Activated CD4-positive, alpha-beta T cell treated with anti-CD3 and anti-CD28 coated beads, Interleukin-2, amount 10 ng/mL, durations not matched to agents 24 days and 14 days (primary cell): ENCODE measurements around the gene EIF2B5. TPM values are rescaled to one million over a fixed set of nuclear protein-coding genes. Genes with fewer than 3 reads are reported as not detected.
A peak's percentile ranks its signal among the peaks of the same experiment; 100 is the strongest.
"Not testable (repeated sequence)": the region's sequence is repeated elsewhere in the genome, so short reads cannot be mapped to it uniquely, and the experiment has no call there.

Experiments
- DNase-seq: peaks from one replicate; pipeline ENCODE4 v3.0.0; 2022
- H3K27ac Mint-ChIP-seq: one replicate; pipeline ENCODE4 v1.8.0; 2022; ENCODE audit warnings: mild to moderate bottlenecking, mixed read lengths
- H3K27me3 Mint-ChIP-seq: one replicate; pipeline ENCODE4 v1.8.0; 2022; ENCODE audit warnings: mixed read lengths
- H3K36me3 Mint-ChIP-seq: one replicate; pipeline ENCODE4 v1.8.0; 2022; ENCODE audit warnings: low read depth, mild to moderate bottlenecking, mixed read lengths
- H3K4me1 Mint-ChIP-seq: one replicate; pipeline ENCODE4 v1.8.0; 2021; ENCODE audit warnings: mixed read lengths
- H3K4me3 Mint-ChIP-seq: one replicate; pipeline ENCODE4 v1.8.0; 2022; ENCODE audit warnings: mild to moderate bottlenecking, moderate library complexity, mixed read lengths
- H3K9me3 Mint-ChIP-seq: one replicate; pipeline ENCODE4 v1.8.0; 2021; ENCODE audit warnings: mixed read lengths
- intact Hi-C: fragments of 100-400 bp; cut with micrococcal nuclease; formaldehyde crosslinking; loops from one replicate; pipeline ENCODE4 v1.15.1; 2023
- total RNA-seq: library from RNA; stranded (reverse); gene quantifications from 2 replicates; pipeline ENCODE4 v1.2.3, GENCODE V29; 2022

The EIF2B5 gene
- 72.2 and 74.7 TPM in 2 replicates for total RNA-seq

- Mint-ChIP-seq H3K27me3 (peaks cover 5% of the 10 kb centered on the region), H3K36me3 (peaks cover 19% of the 10 kb centered on the region), H3K9me3 (no peaks in the 10 kb centered on the region), H3K4me3 (peak within 1 kb of the TSS; percentile 97), H3K27ac (peak within 1 kb of the TSS; percentile 93), H3K4me1 (peaks cover 32% of the 10 kb centered on the region)
- DNase-seq, result peak; percentile 96
- intact Hi-C loops, result loop anchor here (1.0 to 10.0 kb wide), 6 partner anchors 20 to 241 kb away; partner anchors contain the start of genes ABCC5, AP2M1, DVL3 and EEF1AKMT4
Measured at GRCh38 chr3:184135149-184135910, at the start of gene EIF2B5. EIF2B5 (plus strand) TSS chr3:184135358; CDS start chr3:184135386, 28 bp downstream.

- H3K4me3 Mint-ChIP-seq, result no peak overlapping the region
- DNase-seq, result no peak
- no peaks in the 10 kb centered on the region for H3K27me3 Mint-ChIP-seq
- H3K4me1 Mint-ChIP-seq, result peaks cover 6% of the 10 kb centered on the region
- H3K36me3 Mint-ChIP-seq, result peaks cover 2% of the 10 kb centered on the region
- peaks cover 7% of the 10 kb centered on the region for H3K9me3 Mint-ChIP-seq
- peak overlapping the region; percentile 25 for H3K27ac Mint-ChIP-seq
- intact Hi-C loops, result no loop called here
Measured at GRCh38 chr3:184085389-184085852, 49.7 kb upstream of the EIF2B5 start.

- H3K4me3 Mint-ChIP-seq, result no peak overlapping the region
- H3K4me1 Mint-ChIP-seq, result no peaks in the 10 kb centered on the region
- no peak for DNase-seq
- H3K9me3 Mint-ChIP-seq, result peaks cover 12% of the 10 kb centered on the region
- H3K27ac Mint-ChIP-seq, result no peak overlapping the region
- peaks cover 2% of the 10 kb centered on the region for H3K36me3 Mint-ChIP-seq
- peaks cover 3% of the 10 kb centered on the region for H3K27me3 Mint-ChIP-seq
- intact Hi-C loops, result no loop called here
Measured at GRCh38 chr3:184092199-184092598, 43.0 kb upstream of the EIF2B5 start.

DNA sequence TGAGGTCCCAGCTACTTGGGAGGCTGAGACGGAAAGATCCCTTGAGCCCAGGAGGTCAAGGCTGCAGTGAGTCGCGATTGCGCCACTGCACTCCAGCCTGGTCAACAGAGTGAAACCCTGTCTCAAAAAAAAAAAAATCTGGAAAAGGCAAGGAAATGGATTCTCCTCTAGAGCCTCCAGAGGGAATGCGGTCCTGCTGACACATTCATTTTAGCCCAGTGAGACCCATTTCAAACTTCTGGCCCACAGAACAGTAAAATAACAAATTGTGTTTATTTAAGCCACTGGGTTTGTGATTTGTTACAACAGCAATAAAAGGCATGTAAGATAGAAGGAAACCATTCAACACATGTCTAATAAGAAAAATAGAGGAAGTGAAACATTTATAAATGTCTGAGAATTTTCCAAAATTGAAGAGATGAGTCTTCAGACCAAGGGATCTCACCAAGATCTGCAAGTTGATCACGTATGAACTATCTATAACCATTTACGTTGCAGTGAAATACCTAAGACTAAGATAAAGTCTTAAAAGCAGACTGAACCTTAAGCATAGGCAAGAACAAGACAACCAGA lies 38.3 kb upstream of the EIF2B5 start, which contains the start of gene HTR3E:
HTR3E (plus strand) TSS at position 254 of the 573 bp plus-strand sequence. CDS start 466 bp downstream, outside the sequence.
- H3K36me3 Mint-ChIP-seq, result peaks cover 2% of the 10 kb centered on the region
- intact Hi-C loops, result no loop called here
- no peak for DNase-seq
- no peak within 1 kb of the TSS for H3K4me3 Mint-ChIP-seq
- H3K27me3 Mint-ChIP-seq, result peaks cover 5% of the 10 kb centered on the region
- H3K9me3 Mint-ChIP-seq, result peaks cover 8% of the 10 kb centered on the region
- H3K27ac Mint-ChIP-seq, result no peak within 1 kb of the TSS
- H3K4me1 Mint-ChIP-seq, result no peaks in the 10 kb centered on the region

- Mint-ChIP-seq H3K36me3 (no peaks in the 10 kb centered on the region), H3K4me1 (no peaks in the 10 kb centered on the region)
Measured at GRCh38 chr3:184097556-184097955, 37.6 kb upstream of the EIF2B5 start.

DNA sequence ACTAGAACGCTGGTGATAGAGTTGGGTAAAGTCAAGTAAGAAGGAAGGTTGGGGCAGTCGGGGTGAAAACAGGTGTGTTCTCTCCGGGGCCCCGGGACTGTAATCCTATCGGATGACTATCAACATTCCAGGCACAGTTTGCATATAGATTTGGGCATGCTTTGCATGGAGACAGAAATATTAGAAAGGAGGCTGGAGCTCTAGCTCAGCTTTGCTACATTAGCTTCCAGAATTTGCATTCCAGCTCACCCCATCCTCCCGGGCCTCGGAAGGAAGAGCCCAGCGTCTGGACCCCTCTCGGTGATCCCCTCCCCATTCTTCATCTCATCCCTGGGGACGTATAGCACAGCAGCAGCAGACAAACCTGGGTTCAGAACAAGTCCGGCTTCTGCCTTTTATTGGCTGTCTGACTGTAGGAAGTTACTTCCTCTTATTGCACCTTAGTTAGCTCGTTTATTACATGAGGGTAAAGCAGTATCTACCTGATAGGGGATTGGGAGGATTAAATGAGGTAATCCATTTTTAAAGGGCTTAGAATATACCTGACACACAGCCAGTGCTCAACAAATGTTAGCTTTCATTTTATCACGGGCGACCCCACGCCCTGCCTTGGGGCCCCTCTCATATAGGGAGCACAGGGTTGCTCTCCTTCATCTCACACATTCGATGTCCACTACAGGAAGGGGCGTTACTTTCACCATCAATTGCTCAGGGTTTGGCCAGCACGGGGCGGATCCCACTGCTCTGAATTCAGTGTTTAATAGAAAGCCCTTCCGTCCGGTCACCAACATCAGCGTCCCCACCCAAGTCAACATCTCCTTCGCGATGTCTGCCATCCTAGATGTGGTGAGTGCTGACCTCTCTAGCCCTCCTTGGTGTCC lies 35.1 kb upstream of the EIF2B5 start:
- H3K4me3 Mint-ChIP-seq, result no peak overlapping the region
- no peaks in the 10 kb centered on the region for H3K4me1 Mint-ChIP-seq
- no peaks in the 10 kb centered on the region for H3K9me3 Mint-ChIP-seq
- DNase-seq, result no peak
- peaks cover 5% of the 10 kb centered on the region for H3K27me3 Mint-ChIP-seq
- no peaks in the 10 kb centered on the region for H3K36me3 Mint-ChIP-seq
- H3K27ac Mint-ChIP-seq, result no peak overlapping the region
- intact Hi-C loops, result no loop called here

More at GRCh38 chr3:184097556-184097955, 37.6 kb upstream of the EIF2B5 start:
- H3K9me3 Mint-ChIP-seq, result peaks cover 5% of the 10 kb centered on the region
- no peak overlapping the region for H3K4me3 Mint-ChIP-seq
- intact Hi-C loops, result no loop called here
- no peak for DNase-seq
- H3K27me3 Mint-ChIP-seq, result peaks cover 5% of the 10 kb centered on the region
- no peak overlapping the region for H3K27ac Mint-ChIP-seq

GRCh38 chr3:184110316-184110725 lies 24.8 kb upstream of the EIF2B5 start:
- no peaks in the 10 kb centered on the region for H3K36me3 Mint-ChIP-seq

GRCh38 chr3:184116017-184116416 lies 19.1 kb upstream of the EIF2B5 start:
- H3K36me3 Mint-ChIP-seq, result no peaks in the 10 kb centered on the region
- DNase-seq, result no peak
- peaks cover 17% of the 10 kb centered on the region for H3K27me3 Mint-ChIP-seq
- H3K4me3 Mint-ChIP-seq, result no peak overlapping the region
- H3K27ac Mint-ChIP-seq, result no peak overlapping the region
- H3K4me1 Mint-ChIP-seq, result no peaks in the 10 kb centered on the region
- H3K9me3 Mint-ChIP-seq, result no peaks in the 10 kb centered on the region
- intact Hi-C loops, result no loop called here

More at GRCh38 chr3:184110316-184110725, 24.8 kb upstream of the EIF2B5 start:
- Mint-ChIP-seq H3K27me3 (peaks cover 10% of the 10 kb centered on the region), H3K4me3 (no peak overlapping the region), H3K9me3 (no peaks in the 10 kb centered on the region), H3K4me1 (no peaks in the 10 kb centered on the region), H3K27ac (no peak overlapping the region)
- intact Hi-C loops, result no loop called here
- no peak for DNase-seq

DNA sequence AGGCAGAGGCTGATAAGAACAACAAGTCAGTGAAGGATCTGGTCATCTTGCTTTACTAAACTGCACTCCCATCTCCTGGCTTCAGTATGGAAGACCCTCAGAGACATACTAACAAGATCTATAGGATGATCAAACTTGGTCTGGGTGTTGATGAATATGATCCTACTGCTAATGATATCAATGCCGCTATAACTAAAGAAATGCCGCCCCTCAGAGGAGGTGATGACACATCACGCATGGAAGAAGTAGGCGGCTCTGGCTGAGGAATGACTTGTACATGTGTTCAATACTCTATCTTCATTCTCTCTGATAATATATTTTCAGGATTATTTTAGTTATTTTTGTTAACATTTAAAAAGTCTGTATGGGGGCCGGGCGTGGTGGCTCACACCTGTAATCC lies 17.5 kb upstream of the EIF2B5 start:
- H3K36me3 Mint-ChIP-seq, result no peaks in the 10 kb centered on the region
- no peaks in the 10 kb centered on the region for H3K9me3 Mint-ChIP-seq
- no peak overlapping the region for H3K4me3 Mint-ChIP-seq
- no peaks in the 10 kb centered on the region for H3K4me1 Mint-ChIP-seq
- intact Hi-C loops, result no loop called here
- no peak overlapping the region for H3K27ac Mint-ChIP-seq
- H3K27me3 Mint-ChIP-seq, result peaks cover 18% of the 10 kb centered on the region
- no peak for DNase-seq

DNA sequence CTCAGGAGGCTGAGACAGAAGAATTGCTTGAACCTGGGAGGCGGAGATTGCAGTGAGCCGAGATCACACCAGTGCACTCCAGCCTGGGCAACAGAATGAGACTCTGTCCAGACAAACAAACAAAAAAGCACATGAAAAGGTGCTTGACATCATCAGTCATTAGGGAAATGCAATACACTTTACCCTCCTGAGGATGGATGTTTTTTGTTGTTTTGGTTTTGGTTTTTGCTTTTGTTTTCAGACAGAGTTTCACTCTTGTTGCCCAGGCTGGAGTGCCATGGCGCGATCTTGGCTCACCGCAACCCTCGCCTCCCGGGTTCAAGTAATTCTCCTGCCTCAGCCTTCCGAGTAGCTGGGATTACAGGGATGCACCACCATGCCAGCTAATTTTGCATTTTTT lies 14.1 kb upstream of the EIF2B5 start:
- peaks cover 14% of the 10 kb centered on the region for H3K27me3 Mint-ChIP-seq
- H3K4me3 Mint-ChIP-seq, DNase-seq, intact Hi-C loops, H3K27ac Mint-ChIP-seq, H3K36me3 Mint-ChIP-seq, H3K9me3 Mint-ChIP-seq, H3K4me1 Mint-ChIP-seq: not testable (repeated sequence)

DNA sequence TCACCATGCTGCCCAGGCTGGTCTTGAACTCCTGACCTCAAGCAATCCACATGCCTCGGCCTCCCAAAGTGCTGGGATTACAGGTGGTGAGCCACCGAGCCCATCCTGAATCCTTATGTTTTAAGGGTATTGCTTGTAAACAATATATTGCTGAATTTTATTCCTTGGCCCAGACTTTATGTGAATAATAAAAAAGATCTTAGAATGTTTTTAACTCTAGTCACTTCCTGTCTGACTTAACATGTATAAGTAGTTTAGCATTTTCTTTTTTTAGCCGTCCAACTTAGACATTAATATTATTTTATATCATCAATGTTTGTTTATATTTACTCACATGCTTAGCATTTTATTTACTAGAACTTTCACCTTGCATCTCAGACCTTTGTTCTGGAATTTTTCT lies 9.2 kb upstream of the EIF2B5 start:
- DNase-seq, result no peak
- intact Hi-C loops, result no loop called here
- Mint-ChIP-seq H3K27ac (no peak overlapping the region), H3K9me3 (no peaks in the 10 kb centered on the region), H3K4me3 (no peak overlapping the region), H3K27me3 (peaks cover 5% of the 10 kb centered on the region), H3K36me3 (no peaks in the 10 kb centered on the region), H3K4me1 (no peaks in the 10 kb centered on the region)

GRCh38 chr3:184129012-184129411 lies 6.1 kb upstream of the EIF2B5 start:
- Mint-ChIP-seq H3K27me3 (peaks cover 6% of the 10 kb centered on the region), H3K9me3 (no peaks in the 10 kb centered on the region), H3K4me1 (peaks cover 3% of the 10 kb centered on the region), H3K36me3 (no peaks in the 10 kb centered on the region), H3K4me3 (no peak overlapping the region), H3K27ac (no peak overlapping the region)
- peak; percentile 66 for DNase-seq
- intact Hi-C loops, result no loop called here

DNA sequence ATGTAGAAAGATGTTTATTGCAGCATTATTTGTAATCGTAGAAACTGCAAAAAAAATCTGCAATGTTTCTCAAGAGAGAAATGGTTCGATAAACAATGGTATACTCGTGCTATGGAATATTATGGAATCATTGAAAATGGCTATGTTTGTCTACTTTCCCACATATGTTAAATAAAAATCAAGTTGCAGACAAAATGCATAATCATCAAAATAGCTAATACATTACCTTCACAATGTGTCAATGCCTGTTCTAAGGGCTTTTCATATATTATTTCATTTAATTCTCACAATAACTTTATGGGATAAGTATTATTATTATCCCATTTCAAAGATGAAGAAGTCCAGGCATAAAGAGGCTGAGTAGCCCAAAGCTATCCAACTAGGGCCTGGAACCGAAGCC lies 2.2 kb upstream of the EIF2B5 start:
- peaks cover 5% of the 10 kb centered on the region for H3K27me3 Mint-ChIP-seq
- no peaks in the 10 kb centered on the region for H3K9me3 Mint-ChIP-seq
- H3K4me3 Mint-ChIP-seq, result no peak overlapping the region
- DNase-seq, result no peak
- H3K36me3 Mint-ChIP-seq, result peaks cover 13% of the 10 kb centered on the region
- H3K4me1 Mint-ChIP-seq, result peaks cover 31% of the 10 kb centered on the region
- no peak overlapping the region for H3K27ac Mint-ChIP-seq
- intact Hi-C loops, result loop anchor here (10.0 kb wide), 1 partner anchor 238 kb away; no protein-coding TSS in a partner anchor
